A549 treated with dexamethasone at 1 μM for 4 hours (cell line): ENCODE results near the gene ZNF578. TPM values are rescaled to one million over a fixed set of nuclear protein-coding genes. Genes with fewer than 3 reads are reported as not detected.

ENCODE experiments used
- total RNA-seq: library from RNA; stranded (reverse); fragments of 200-300 nt; extraction: Qiagen RNA extraction; gene quantifications from 5 replicates; pipeline ENCODE4 v1.2.3, GENCODE V29; 2022

The ZNF578 gene
- total RNA-seq = not detected in 5 replicates

GRCh38 chr19:52453324-52454094, at the start of gene ZNF578:
ZNF578 (plus strand) TSS chr19:52453553; CDS start chr19:52501846, 48,293 bp downstream.

GRCh38 chr19:52428937-52429336, 24.4 kb upstream of the ZNF578 start, which contains the start of gene ZNF534:
ZNF534 (plus strand) TSS chr19:52429148; CDS start chr19:52431475, 2,327 bp downstream.

GRCh38 chr19:52527134-52527955, 74.0 kb downstream of the ZNF578 start, which contains the start of gene ZNF808:
ZNF808 (plus strand) TSS chr19:52527668; CDS start chr19:52543285, 15,617 bp downstream.

Other genes with a start within 250 kb of the ZNF578 start
- 8.0 to 12.1 TPM (median 10.5 TPM) in 5 replicates for gene ZNF766, start 184.0 kb upstream of the ZNF578 start, total RNA-seq
- gene ZNF480, start 156.4 kb upstream of the ZNF578 start, total RNA-seq = 10.0 to 19.8 TPM (median 16.6 TPM) in 5 replicates
- not detected in 5 replicates for gene ZNF610, start 117.3 kb upstream of the ZNF578 start, total RNA-seq
- gene ZNF880, start 83.6 kb upstream of the ZNF578 start, total RNA-seq = 0.63 to 1.2 TPM (median 0.65 TPM) in 5 replicates
- 0.16 to 0.27 TPM (median 0.19 TPM) in 5 replicates for gene ZNF528, start 55.7 kb upstream of the ZNF578 start, total RNA-seq
- gene ZNF534, start 24.4 kb upstream of the ZNF578 start, total RNA-seq = not detected in 5 replicates
- 0.06 to 0.26 TPM (median 0.16 TPM) in 5 replicates for gene ZNF808, start 74.1 kb downstream of the ZNF578 start, total RNA-seq
- 0.11 to 0.28 TPM (median 0.15 TPM) in 5 replicates for gene ZNF701, start 116.7 kb downstream of the ZNF578 start, total RNA-seq
- gene ZNF83, start 184.8 kb downstream of the ZNF578 start, total RNA-seq = 0.08 to 0.11 TPM (median 0.08 TPM) in 4 of 5 replicates, not detected in the other